H9 (cell line): Measurements from ENCODE around the gene RASGEF1C. TPM values are rescaled to one million over a fixed set of nuclear protein-coding genes. Genes with fewer than 3 reads are reported as not detected.

ENCODE experiments used
- DNase-seq: peaks from one replicate; pipeline ENCODE4 v3.0.0-alpha.2; 2017
- H2AFZ ChIP-seq: one replicate; pipeline ENCODE4 v1.6.1; 2013; ENCODE audit warnings: mild to moderate bottlenecking, low read length, control low read depth, moderate library complexity
- H2AK5ac ChIP-seq: 2 replicates; pipeline ENCODE4 v1.6.1; 2013; ENCODE audit warnings: low read length, control low read depth, mixed read lengths; ENCODE audit not compliant: insufficient read length
- H2BK120ac ChIP-seq: one replicate; pipeline ENCODE4 v1.6.1; 2013; ENCODE audit warnings: low read depth, mild to moderate bottlenecking, low read length, control low read depth, inconsistent platforms; ENCODE audit not compliant: poor library complexity, severe bottlenecking
- H2BK12ac ChIP-seq: 2 replicates; pipeline ENCODE4 v1.6.1; 2013; ENCODE audit warnings: low read length, control low read depth, mixed read lengths, low read depth; ENCODE audit not compliant: insufficient read length
- H2BK15ac ChIP-seq: 2 replicates; pipeline ENCODE4 v1.6.1; 2013; ENCODE audit warnings: low read depth, low read length, control low read depth
- H2BK20ac ChIP-seq: one replicate; pipeline ENCODE4 v1.6.1; 2013; ENCODE audit warnings: low read depth, mild to moderate bottlenecking, low read length, control low read depth, inconsistent platforms; ENCODE audit not compliant: poor library complexity, severe bottlenecking
- H2BK5ac ChIP-seq: 2 replicates; pipeline ENCODE4 v1.6.1; 2013; ENCODE audit warnings: low read length, control low read depth, mixed read lengths; ENCODE audit not compliant: insufficient read length
- H3K14ac ChIP-seq: 2 replicates; pipeline ENCODE4 v1.6.1; 2013; ENCODE audit warnings: low read length, control low read depth; ENCODE audit not compliant: insufficient read depth
- H3K18ac ChIP-seq: 2 replicates; pipeline ENCODE4 v1.6.1; 2013; ENCODE audit warnings: low read depth, mild to moderate bottlenecking, mixed read lengths, low read length, control low read depth; ENCODE audit not compliant: insufficient read length
- H3K23ac ChIP-seq: 2 replicates; pipeline ENCODE4 v1.6.1; 2013; ENCODE audit warnings: low read length, control low read depth, mixed read lengths, low read depth; ENCODE audit not compliant: insufficient read length
- H3K23me2 ChIP-seq: 2 replicates; pipeline ENCODE4 v1.6.1; 2013; ENCODE audit warnings: low read depth, mild to moderate bottlenecking, mixed read lengths, low read length, control low read depth; ENCODE audit not compliant: insufficient read length, poor library complexity, severe bottlenecking
- H3K27ac ChIP-seq: 2 replicates; pipeline ENCODE4 v1.5.1; 2013; ENCODE audit warnings: low read length, control low read depth, mixed read lengths, low read depth; ENCODE audit not compliant: insufficient read length
- H3K27me3 ChIP-seq: 2 replicates; pipeline ENCODE4 v1.6.1; 2013; ENCODE audit warnings: low read length, control low read depth, inconsistent platforms; ENCODE audit not compliant: insufficient read depth
- H3K4ac ChIP-seq: 2 replicates; pipeline ENCODE4 v1.6.1; 2013; ENCODE audit warnings: low read depth, mild to moderate bottlenecking, control low read depth, inconsistent platforms, low read length, moderate library complexity
- H3K4me1 ChIP-seq: 2 replicates; pipeline ENCODE4 v1.6.1; 2013; ENCODE audit warnings: low read length, control low read depth, inconsistent platforms; ENCODE audit not compliant: insufficient read depth
- H3K4me2 ChIP-seq: 2 replicates; pipeline ENCODE4 v1.6.1; 2013; ENCODE audit warnings: low read length, control low read depth, mixed read lengths; ENCODE audit not compliant: insufficient read length, insufficient read depth
- H3K56ac ChIP-seq: 2 replicates; pipeline ENCODE4 v1.6.1; 2013; ENCODE audit warnings: low read depth, mild to moderate bottlenecking, mixed read lengths, low read length, control low read depth; ENCODE audit not compliant: insufficient read length
- H3K79me1 ChIP-seq: 2 replicates; pipeline ENCODE4 v1.6.1; 2013; ENCODE audit warnings: low read depth, mild to moderate bottlenecking, moderate library complexity, low read length, control low read depth, inconsistent platforms; ENCODE audit not compliant: insufficient read depth, poor library complexity, severe bottlenecking
- H3K79me2 ChIP-seq: 2 replicates; pipeline ENCODE4 v1.6.1; 2013; ENCODE audit warnings: low read length, control low read depth, inconsistent platforms; ENCODE audit not compliant: insufficient read depth
- H3K9ac ChIP-seq: 2 replicates; pipeline ENCODE4 v1.6.1; 2013; ENCODE audit warnings: low read length, control low read depth, mixed read lengths; ENCODE audit not compliant: insufficient read length; ENCODE audit errors: extremely low read depth
- H3K9me3 ChIP-seq: one replicate; pipeline ENCODE4 v1.6.1; 2013; ENCODE audit warnings: low read depth, low read length, inconsistent platforms; ENCODE audit not compliant: control insufficient read depth
- H3T11ph ChIP-seq: one replicate; pipeline ENCODE4 v1.6.1; 2013; ENCODE audit warnings: mild to moderate bottlenecking, low read length, control low read depth, inconsistent platforms
- H4K20me1 ChIP-seq: one replicate; pipeline ENCODE4 v1.6.1; 2013; ENCODE audit not compliant: control insufficient read depth, insufficient read length, insufficient read depth
- H4K5ac ChIP-seq: 2 replicates; pipeline ENCODE4 v1.6.1; 2013; ENCODE audit warnings: low read depth, mild to moderate bottlenecking, mixed read lengths, low read length, control low read depth; ENCODE audit not compliant: insufficient read length
- H4K8ac ChIP-seq: replicated peaks from 2 replicates; pipeline ENCODE4 v1.6.1; 2013; ENCODE audit warnings: low read length, control low read depth, mixed read lengths, low read depth; ENCODE audit not compliant: insufficient read length
- H4K91ac ChIP-seq: 2 replicates; pipeline ENCODE4 v1.6.1; 2013; ENCODE audit warnings: low read depth, mild to moderate bottlenecking, moderate library complexity, mixed read lengths, low read length, control low read depth; ENCODE audit not compliant: insufficient read length
- H3K27ac Mint-ChIP-seq, 3 experiments: 2 replicates in 2 of 3; 3 replicates in 1 of 3; pipeline ENCODE4 v1.8.0; 2020 to 2021; ENCODE audit warnings: mixed read lengths in 3 of 3, mild to moderate bottlenecking in 1 of 3, moderate library complexity in 1 of 3
- H3K27me3 Mint-ChIP-seq: 2 replicates; pipeline ENCODE4 v1.8.0; 2021; ENCODE audit warnings: low read depth, mild to moderate bottlenecking, moderate library complexity, mixed read lengths
- H3K36me3 Mint-ChIP-seq, 3 experiments: 2 replicates in 2 of 3; 3 replicates in 1 of 3; pipeline ENCODE4 v1.8.0; 2020 to 2021; ENCODE audit warnings: low read depth in 3 of 3, mixed read lengths in 3 of 3; ENCODE audit not compliant: insufficient read depth in 1 of 3
- H3K4me1 Mint-ChIP-seq, 2 experiments: 2 replicates each; pipeline ENCODE4 v1.8.0; 2020; ENCODE audit warnings: mixed read lengths in 2 of 2
- H3K4me3 Mint-ChIP-seq, 2 experiments: 2 replicates in 1 of 2; 3 replicates in 1 of 2; pipeline ENCODE4 v1.8.0; 2020 to 2021; ENCODE audit warnings: mild to moderate bottlenecking in 2 of 2, mixed read lengths in 2 of 2, moderate library complexity in 1 of 2
- H3K9me3 Mint-ChIP-seq, 2 experiments: 2 replicates in 1 of 2; 3 replicates in 1 of 2; pipeline ENCODE4 v1.8.0; 2020; ENCODE audit warnings: mild to moderate bottlenecking in 2 of 2, mixed read lengths in 2 of 2, moderate library complexity in 1 of 2
- CTCF ChIP-seq: fragments of 200-600 bp; sonication (generic); conservative IDR thresholded peaks from 3 replicates; pipeline ENCODE4 v1.8.0; 2021; ENCODE audit warnings: antibody characterized with exemption, mild to moderate bottlenecking
- WGBS: extraction: QIAGEN DNeasy Blood & Tissue Kit; methylation state at CpG from one replicate; pipeline ENCODE4 v1.1.7; 2013; ENCODE audit warnings: missing lambda C conversion rate, low lambda C conversion rate, mixed read lengths; ENCODE audit not compliant: insufficient read length; ENCODE audit errors: extremely low coverage; 5-methylcytosine and 5-hydroxymethylcytosine counted together
- total RNA-seq: library from RNA; stranded (reverse); gene quantifications from 2 replicates; pipeline ENCODE4 v1.2.1, GENCODE V29; 2021

RASGEF1C gene
- total RNA-seq, 1 experiment from 2014 or later, result 0.83 TPM

- Histone ChIP-seq H4K8ac (no peak overlapping the region), H3K14ac (no peak overlapping the region), H2BK12ac (no peak overlapping the region), H3T11ph (no peak overlapping the region), H2BK15ac (no peak overlapping the region), H3K56ac (no peak overlapping the region), H4K5ac (no peak overlapping the region), H4K91ac (no peak overlapping the region), H2AK5ac (no peak overlapping the region), H3K9me3 (no peaks in the 10 kb centered on the region), H3K23ac (no peak overlapping the region), H3K27me3 (no peaks in the 10 kb centered on the region), H3K9ac (no peak overlapping the region), H3K27ac (no peak overlapping the region), H3K79me2 (no peaks in the 10 kb centered on the region), H3K23me2 (no peaks in the 10 kb centered on the region), H4K20me1 (no peaks in the 10 kb centered on the region), H2BK5ac (no peak overlapping the region), H2AFZ (no peak overlapping the region), H3K4ac (no peak overlapping the region), H3K79me1 (no peaks in the 10 kb centered on the region), H3K4me1 (no peaks in the 10 kb centered on the region), H2BK120ac (no peak overlapping the region), H2BK20ac (no peak overlapping the region), H3K4me2 (no peak overlapping the region), H3K18ac (no peak overlapping the region)
- Mint-ChIP-seq H3K4me1 (no peaks in the 10 kb centered on the region), H3K4me3 (no peak overlapping the region), H3K27me3 (peaks cover 6% of the 10 kb centered on the region), H3K36me3 (no peaks in the 10 kb centered on the region), H3K27ac (peak overlapping the region in 1 of 3 experiments; percentile 77; a peak in 1 of 7 replicates), H3K9me3 (no peaks in the 10 kb centered on the region; a peak in 2 of 5 replicates)
- peak; percentile 48 for DNase-seq
- WGBS, result no CpG with 5 or more reads among the region's 39 CpGs
- TF ChIP-seq CTCF, result peak; percentile 42; the same call in 2 of the 3 replicates
These were observed 47.3 kb downstream of the RASGEF1C start for GRCh38 chr5:180161420-180162303.
